GM18868 (cell line): ENCODE measurements around the gene SIM1.

Source experiments
- ATAC-seq: cut with Tn5 transposase; IDR thresholded peaks from one replicate; pipeline ENCODE4 v1.9.1; 2021; ENCODE audit warnings: mild to moderate bottlenecking, moderate library complexity; ENCODE audit not compliant: unreplicated experiment

The SIM1 gene

GRCh38 chr6:100427452-100427851 is 37.3 kb downstream of the SIM1 start:
- ATAC-seq: no peak

GRCh38 chr6:100426744-100427338 is 37.9 kb downstream of the SIM1 start:
- ATAC-seq: no peak

GRCh38 chr6:100426241-100426640 is 38.5 kb downstream of the SIM1 start:
- ATAC-seq: no peak

- no peak for ATAC-seq
These were observed 44.0 kb downstream of the SIM1 start for GRCh38 chr6:100420711-100421110.

- no peak for ATAC-seq
These were observed 47.7 kb downstream of the SIM1 start for GRCh38 chr6:100417036-100417435.

GRCh38 chr6:100415768-100416167 is 49.0 kb downstream of the SIM1 start:
- ATAC-seq: no peak

- ATAC-seq: peak; percentile 8
These were observed 51.8 kb downstream of the SIM1 start for GRCh38 chr6:100412872-100413271.

- no peak for ATAC-seq
These were observed 60.7 kb downstream of the SIM1 start for GRCh38 chr6:100404051-100404450.

- ATAC-seq: no peak
These were observed 71.2 kb downstream of the SIM1 start for GRCh38 chr6:100393493-100393892.

- ATAC-seq: no peak
These were observed 72.3 kb downstream of the SIM1 start for GRCh38 chr6:100392423-100392822.

- no peak for ATAC-seq
These were observed 75.7 kb downstream of the SIM1 start for GRCh38 chr6:100388868-100389519.

- no peak for ATAC-seq
These were observed 81.9 kb downstream of the SIM1 start for GRCh38 chr6:100382767-100383195.

GRCh38 chr6:100382031-100382430 is 82.7 kb downstream of the SIM1 start:
- no peak for ATAC-seq

GRCh38 chr6:100381111-100381510 is 83.6 kb downstream of the SIM1 start:
- ATAC-seq: no peak

GRCh38 chr6:100379386-100379785 is 85.3 kb downstream of the SIM1 start:
- ATAC-seq: no peak

GRCh38 chr6:100378576-100378975 is 86.1 kb downstream of the SIM1 start:
- no peak for ATAC-seq

- peak; percentile 95 for ATAC-seq
These were observed 88.6 kb downstream of the SIM1 start for GRCh38 chr6:100376103-100376502.

GRCh38 chr6:100372326-100373091 is 92.2 kb downstream of the SIM1 start:
- no peak for ATAC-seq

- ATAC-seq: no peak
These were observed 93.1 kb downstream of the SIM1 start for GRCh38 chr6:100371591-100371990.

- no peak for ATAC-seq
These were observed 94.5 kb downstream of the SIM1 start for GRCh38 chr6:100370265-100370664.

- ATAC-seq: no peak
These were observed 98.3 kb downstream of the SIM1 start for GRCh38 chr6:100366419-100366818.

- ATAC-seq: no peak
These were observed 101.1 kb downstream of the SIM1 start for GRCh38 chr6:100363651-100364050.
